ENCODE measurements around the gene WDHD1. TPM values are rescaled to one million over a fixed set of nuclear protein-coding genes. Genes with fewer than 3 reads are reported as not detected.
"Not testable (repeated sequence)": the region's sequence is repeated elsewhere in the genome, so short reads cannot be mapped to it uniquely, and the experiment has no call there.

Gene WDHD1
- total RNA-seq, 1 donor from 2014 or later, result 9.3 TPM

DNA sequence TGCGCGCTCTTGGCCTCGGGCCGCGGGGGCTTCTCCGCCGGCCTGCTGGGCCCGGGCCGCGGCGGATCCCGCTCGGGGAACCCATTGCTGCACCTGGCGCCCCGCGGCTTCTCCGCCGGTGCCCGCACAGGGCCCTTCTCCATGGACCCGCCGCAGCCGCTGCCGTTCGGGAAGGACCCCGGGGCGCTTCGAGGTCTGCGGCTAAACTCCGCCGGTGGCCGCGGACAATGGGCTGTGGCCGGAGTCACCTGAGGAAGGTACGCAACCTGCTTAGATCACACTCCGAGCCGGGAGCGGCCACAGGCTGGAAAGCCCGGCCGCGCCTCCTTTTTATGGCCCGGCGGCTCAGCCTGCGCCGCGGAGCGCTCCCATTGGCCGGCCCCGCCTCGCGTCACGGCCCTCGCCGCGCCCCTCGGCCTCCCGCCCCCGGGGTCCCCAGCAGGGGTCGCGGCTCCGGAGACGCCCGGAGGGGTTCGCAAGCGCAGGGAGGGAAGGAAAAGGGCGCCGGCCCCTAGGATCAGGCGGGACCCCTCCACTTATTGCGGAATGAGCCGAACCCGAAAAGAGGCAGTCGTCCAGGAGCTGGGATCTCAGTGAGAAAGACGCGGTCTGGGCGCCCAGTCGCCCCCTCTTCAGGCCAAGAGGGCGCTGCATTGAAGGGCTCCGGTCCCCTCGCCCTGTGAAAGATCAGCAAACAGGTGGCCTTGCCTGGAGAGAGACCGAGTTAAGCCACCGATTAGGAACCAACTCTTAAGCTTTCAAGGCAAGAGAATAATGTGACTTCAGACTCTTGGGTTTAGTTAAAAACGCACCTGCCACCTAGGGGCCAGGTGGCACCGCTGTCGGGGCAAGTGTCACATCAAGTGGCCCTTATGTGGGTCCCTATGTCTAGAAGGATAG, 124.1 kb downstream of the WDHD1 start, which contains the start of gene GCH1:
Gene GCH1, minus strand, starts transcription at position 306 of the 900 bp plus-strand sequence. Its CDS starts 163 bp downstream, at position 143.
- Mint-ChIP-seq H3K4me3 (peak within 1 kb of the TSS; percentile 89), H3K27me3 (no peaks in the 10 kb centered on the region), H3K9me3 (no peaks in the 10 kb centered on the region), H3K4me1 (peaks cover 14% of the 10 kb centered on the region), H3K36me3 (ENCODE audit: low read depth) (peaks cover 2% of the 10 kb centered on the region), H3K27ac (peak within 1 kb of the TSS; percentile 90)
- ChIA-PET POLR2A (interaction anchor here (0.6 to 3.0 kb wide), 11 partner anchors 11 to 414 kb away, joined by 3 to 18 read pairs (median 5); partner anchors contain the start of genes LGALS3, MAPK1IP1L, SOCS4 and WDHD1), CTCF (interaction anchor here (0.7 to 1.5 kb wide), 8 partner anchors 9 to 337 kb away, joined by 3 to 12 read pairs (median 4); no protein-coding TSS in a partner anchor)
- TF ChIP-seq, protein P1, sequence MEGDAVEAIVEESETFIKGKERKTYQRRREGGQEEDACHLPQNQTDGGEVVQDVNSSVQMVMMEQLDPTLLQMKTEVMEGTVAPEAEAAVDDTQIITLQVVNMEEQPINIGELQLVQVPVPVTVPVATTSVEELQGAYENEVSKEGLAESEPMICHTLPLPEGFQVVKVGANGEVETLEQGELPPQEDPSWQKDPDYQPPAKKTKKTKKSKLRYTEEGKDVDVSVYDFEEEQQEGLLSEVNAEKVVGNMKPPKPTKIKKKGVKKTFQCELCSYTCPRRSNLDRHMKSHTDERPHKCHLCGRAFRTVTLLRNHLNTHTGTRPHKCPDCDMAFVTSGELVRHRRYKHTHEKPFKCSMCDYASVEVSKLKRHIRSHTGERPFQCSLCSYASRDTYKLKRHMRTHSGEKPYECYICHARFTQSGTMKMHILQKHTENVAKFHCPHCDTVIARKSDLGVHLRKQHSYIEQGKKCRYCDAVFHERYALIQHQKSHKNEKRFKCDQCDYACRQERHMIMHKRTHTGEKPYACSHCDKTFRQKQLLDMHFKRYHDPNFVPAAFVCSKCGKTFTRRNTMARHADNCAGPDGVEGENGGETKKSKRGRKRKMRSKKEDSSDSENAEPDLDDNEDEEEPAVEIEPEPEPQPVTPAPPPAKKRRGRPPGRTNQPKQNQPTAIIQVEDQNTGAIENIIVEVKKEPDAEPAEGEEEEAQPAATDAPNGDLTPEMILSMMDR (IDR thresholded peaks at IDR 0.05), result no peak
- ATAC-seq (ENCODE audit: low read depth), result peak; percentile 87
- DNase-seq, result peak; percentile 85
- intact Hi-C loops (cut with micrococcal nuclease), result loop anchor here (1.0 to 10.0 kb wide), 15 partner anchors 9 to 506 kb away; partner anchors contain the start of genes CDKN3, CGRRF1, DLGAP5 and FBXO34

DNA sequence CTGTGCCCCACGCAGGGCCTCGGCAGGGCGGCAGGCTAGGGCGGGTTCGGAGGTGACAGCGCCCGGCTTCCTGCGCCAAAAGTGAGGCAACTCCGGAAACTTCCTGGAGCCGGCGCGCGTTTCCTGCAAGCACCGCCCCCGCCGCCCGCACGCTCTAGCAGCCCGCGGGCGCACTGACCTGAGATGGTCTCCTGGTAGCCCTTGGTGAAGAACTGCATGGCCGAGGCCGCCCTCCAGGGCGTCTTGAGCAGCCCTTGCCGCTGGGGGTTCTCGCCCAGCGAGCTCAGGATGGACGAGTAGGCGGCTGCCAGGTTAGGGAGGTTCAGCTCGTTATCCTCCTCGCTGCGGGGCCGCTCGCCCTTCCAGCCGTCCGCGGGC, 124.8 kb downstream of the WDHD1 start:
- Mint-ChIP-seq H3K4me3 (peak overlapping the region; percentile 89), H3K4me1 (peaks cover 14% of the 10 kb centered on the region), H3K36me3 (ENCODE audit: low read depth) (peaks cover 2% of the 10 kb centered on the region), H3K27ac (peak overlapping the region; percentile 90), H3K27me3 (no peaks in the 10 kb centered on the region), H3K9me3 (no peaks in the 10 kb centered on the region)
- TF ChIP-seq, protein P1 (IDR thresholded peaks at IDR 0.05), result no peak
- DNase-seq, result peak; percentile 69
- peak; percentile 59 for ATAC-seq (ENCODE audit: low read depth)
- intact Hi-C loops (cut with micrococcal nuclease), result loop anchor here (1.0 to 10.0 kb wide), 15 partner anchors 9 to 505 kb away; partner anchors contain the start of genes CDKN3, CGRRF1, DLGAP5 and FBXO34
- CTCF ChIA-PET, result interaction anchor here (0.7 to 1.5 kb wide), 3 partner anchors 8 to 337 kb away, joined by 3 to 5 read pairs (median 5); no protein-coding TSS in a partner anchor
- POLR2A ChIA-PET, result interaction anchor here (0.6 to 3.0 kb wide), 10 partner anchors 10 to 413 kb away, joined by 3 to 18 read pairs (median 4); partner anchors contain the start of genes LGALS3 and MAPK1IP1L

DNA sequence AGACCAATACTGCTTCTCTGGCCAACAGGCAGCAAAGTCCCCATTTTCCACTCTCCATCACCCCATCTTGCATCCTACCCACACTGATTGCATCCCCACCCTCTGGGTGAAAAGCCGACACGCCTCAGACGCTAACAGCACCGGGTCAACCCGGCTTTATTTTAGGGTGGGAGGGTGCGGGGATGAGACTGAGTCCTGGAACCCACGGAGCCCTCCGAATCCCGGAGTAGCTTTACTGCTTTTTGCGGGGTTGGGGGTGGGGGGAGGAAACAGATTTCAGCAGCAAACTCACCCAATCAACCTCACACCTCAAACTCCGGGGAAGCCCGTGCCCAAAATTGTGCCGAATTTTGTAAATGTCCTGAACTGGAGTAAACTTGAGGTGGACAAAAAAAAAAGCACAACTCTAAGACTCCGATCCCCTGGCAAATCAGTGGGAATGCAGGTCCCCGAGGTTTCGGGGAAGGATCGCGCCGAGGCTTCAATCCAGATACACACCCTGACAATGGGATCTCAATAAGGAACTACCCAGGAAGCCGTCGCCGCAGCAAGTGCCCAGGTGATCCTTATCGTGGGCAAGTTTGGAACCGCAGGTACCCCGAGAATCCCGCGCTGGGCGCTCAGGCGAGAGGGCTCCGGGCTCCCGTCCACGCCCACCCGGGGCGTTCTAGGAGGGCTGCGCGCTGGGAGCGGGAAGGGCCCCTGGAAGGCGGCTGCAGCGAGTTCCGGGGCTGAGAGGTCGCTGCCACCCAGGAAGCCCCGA, 125.3 kb downstream of the WDHD1 start:
- Mint-ChIP-seq H3K4me1 (peaks cover 14% of the 10 kb centered on the region), H3K27ac (peak overlapping the region; percentile 90), H3K27me3 (no peaks in the 10 kb centered on the region), H3K36me3 (ENCODE audit: low read depth) (peaks cover 2% of the 10 kb centered on the region), H3K4me3 (peak overlapping the region; percentile 89), H3K9me3 (no peaks in the 10 kb centered on the region)
- ATAC-seq (ENCODE audit: low read depth) (no peak), DNase-seq (no peak)
- TF ChIP-seq, protein P1 (IDR thresholded peaks at IDR 0.05), result no peak
- POLR2A ChIA-PET, result interaction anchor here (0.6 to 3.0 kb wide), 10 partner anchors 9 to 412 kb away, joined by 3 to 20 read pairs (median 6); partner anchors contain the start of genes LGALS3 and MAPK1IP1L
- intact Hi-C loops (cut with micrococcal nuclease), result loop anchor here (1.0 to 10.0 kb wide), 15 partner anchors 8 to 505 kb away; partner anchors contain the start of genes CDKN3, CGRRF1, DLGAP5 and FBXO34
- CTCF ChIA-PET, result interaction anchor here (0.7 to 1.5 kb wide), 3 partner anchors 8 to 336 kb away, joined by 3 to 5 read pairs (median 5); no protein-coding TSS in a partner anchor

DNA sequence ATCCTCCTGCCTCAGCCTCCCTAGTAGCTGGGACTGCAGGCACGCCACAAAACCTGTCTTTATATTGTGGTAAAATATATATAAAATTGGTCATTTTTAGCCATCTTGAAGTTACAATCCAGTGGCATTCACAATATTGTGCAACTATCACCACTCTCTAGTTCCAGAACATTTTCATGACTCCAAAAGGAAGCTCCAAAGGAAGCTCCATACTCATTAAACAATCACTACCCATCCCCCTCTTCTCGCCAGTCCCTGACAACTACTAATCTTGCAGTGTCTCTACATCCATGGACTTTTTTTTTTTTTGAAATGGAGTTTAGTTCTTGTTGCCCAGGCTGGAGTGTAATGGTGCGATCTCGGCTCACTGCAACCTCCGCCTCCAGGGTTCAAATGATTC, 127.3 kb downstream of the WDHD1 start:
- Mint-ChIP-seq H3K27ac (no peak overlapping the region), H3K36me3 (ENCODE audit: low read depth) (peaks cover 2% of the 10 kb centered on the region), H3K9me3 (no peaks in the 10 kb centered on the region), H3K4me3 (no peak overlapping the region), H3K27me3 (no peaks in the 10 kb centered on the region), H3K4me1 (peaks cover 14% of the 10 kb centered on the region)
- DNase-seq (no peak), ATAC-seq (ENCODE audit: low read depth) (no peak)
- POLR2A ChIA-PET, result no interaction called here
- TF ChIP-seq, protein P1 (IDR thresholded peaks at IDR 0.05), result no peak
- CTCF ChIA-PET, result no interaction called here
- intact Hi-C loops (cut with micrococcal nuclease), result no loop called here

DNA sequence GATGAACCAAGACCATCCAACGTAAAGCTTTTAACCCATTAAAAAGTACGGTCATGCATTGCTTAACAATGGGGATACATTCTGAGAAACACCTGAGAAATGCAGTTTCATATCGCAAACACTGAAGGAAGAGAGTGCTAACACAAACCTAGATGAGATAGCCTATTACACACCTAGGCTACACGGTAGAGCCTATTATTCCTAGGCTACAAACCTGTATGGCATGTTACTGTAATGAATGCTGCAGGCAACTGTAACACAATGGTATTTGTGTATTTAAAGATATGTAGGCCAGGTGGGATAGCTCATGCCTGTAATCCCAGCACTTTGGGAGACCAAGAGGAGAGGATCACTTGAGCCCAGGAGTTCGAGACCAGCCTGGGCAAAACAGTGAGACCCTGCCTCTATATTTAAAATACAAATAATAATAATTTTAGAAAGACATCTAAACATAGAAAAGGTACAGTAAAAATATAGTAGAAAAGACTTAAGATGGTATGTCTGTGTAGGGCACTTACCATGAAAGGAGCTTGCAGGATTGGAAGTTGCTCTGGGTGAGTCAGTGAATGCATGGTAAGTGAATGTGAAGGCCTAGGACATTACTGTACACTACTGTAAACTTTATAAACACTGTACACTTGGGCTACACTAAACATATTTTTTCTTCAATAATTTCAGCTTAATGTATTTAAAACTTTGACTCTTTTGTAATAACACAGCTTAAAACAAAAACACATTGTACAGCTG, 128.9 kb downstream of the WDHD1 start:
- H3K4me1 Mint-ChIP-seq, result peaks cover 16% of the 10 kb centered on the region
- POLR2A ChIA-PET, result interaction anchor here (1.3 kb wide), 1 partner anchor 16 kb away, joined by 4 read pairs; no protein-coding TSS in a partner anchor
- intact Hi-C loops (cut with micrococcal nuclease); H3K9me3 Mint-ChIP-seq; H3K36me3 Mint-ChIP-seq (ENCODE audit: low read depth); DNase-seq; H3K27me3 Mint-ChIP-seq; H3K27ac Mint-ChIP-seq; H3K4me3 Mint-ChIP-seq; ATAC-seq (ENCODE audit: low read depth): not testable (repeated sequence)
- CTCF ChIA-PET, result interaction anchor here (1.1 to 1.3 kb wide), 2 partner anchors 10 to 16 kb away, joined by 3 to 4 read pairs; no protein-coding TSS in a partner anchor
